ENCODE measurements around the gene EVX2. TPM values are rescaled to one million over a fixed set of nuclear protein-coding genes. Genes with fewer than 3 reads are reported as not detected.

The EVX2 gene
- total and polyA plus RNA-seq, 9 of the 15 experiments (the other 6 are each of a cell fraction or from before 2014, with no cell fraction given), result not detected

DNA sequence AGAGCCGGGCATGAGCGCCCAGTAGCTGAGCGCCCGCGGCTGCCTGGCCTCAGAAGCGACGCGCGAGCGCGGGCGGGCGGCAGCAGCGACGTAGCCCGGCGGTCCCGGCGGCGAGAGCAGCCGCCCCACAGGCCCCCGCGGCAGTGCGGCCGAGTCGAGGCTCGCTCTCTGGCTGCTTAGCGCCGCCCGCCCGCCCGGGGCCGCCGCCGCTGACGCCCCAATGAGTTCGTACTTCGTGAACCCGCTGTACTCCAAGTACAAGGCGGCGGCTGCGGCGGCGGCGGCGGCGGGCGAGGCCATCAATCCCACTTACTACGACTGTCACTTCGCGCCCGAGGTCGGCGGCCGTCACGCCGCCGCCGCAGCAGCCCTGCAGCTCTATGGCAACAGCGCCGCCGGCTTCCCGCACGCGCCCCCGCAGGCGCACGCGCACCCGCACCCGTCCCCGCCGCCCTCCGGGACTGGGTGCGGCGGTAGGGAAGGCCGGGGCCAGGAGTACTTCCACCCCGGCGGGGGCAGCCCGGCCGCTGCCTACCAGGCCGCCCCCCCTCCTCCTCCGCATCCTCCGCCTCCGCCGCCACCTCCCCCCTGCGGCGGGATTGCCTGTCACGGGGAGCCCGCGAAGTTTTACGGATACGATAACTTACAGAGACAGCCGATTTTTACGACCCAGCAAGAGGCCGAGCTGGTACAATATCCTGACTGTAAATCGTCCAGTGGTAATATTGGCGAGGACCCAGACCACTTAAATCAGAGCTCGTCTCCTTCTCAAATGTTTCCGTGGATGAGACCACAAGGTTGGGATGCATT lies 46.6 kb upstream of the EVX2 start (continued):
- TF ChIP-seq, protein P1, sequence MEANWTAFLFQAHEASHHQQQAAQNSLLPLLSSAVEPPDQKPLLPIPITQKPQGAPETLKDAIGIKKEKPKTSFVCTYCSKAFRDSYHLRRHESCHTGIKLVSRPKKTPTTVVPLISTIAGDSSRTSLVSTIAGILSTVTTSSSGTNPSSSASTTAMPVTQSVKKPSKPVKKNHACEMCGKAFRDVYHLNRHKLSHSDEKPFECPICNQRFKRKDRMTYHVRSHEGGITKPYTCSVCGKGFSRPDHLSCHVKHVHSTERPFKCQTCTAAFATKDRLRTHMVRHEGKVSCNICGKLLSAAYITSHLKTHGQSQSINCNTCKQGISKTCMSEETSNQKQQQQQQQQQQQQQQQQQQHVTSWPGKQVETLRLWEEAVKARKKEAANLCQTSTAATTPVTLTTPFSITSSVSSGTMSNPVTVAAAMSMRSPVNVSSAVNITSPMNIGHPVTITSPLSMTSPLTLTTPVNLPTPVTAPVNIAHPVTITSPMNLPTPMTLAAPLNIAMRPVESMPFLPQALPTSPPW (CRISPR knock-in tag; IDR thresholded peaks at IDR 0.05), result peak; percentile 67
- TF ChIP-seq NRF1 (conservative IDR thresholded peaks at IDR 0.05 in 1 of 2, IDR thresholded peaks at IDR 0.05 in 1 of 2) (peak; percentile 86 to 87), ZNF699 (CRISPR knock-in tag; IDR thresholded peaks at IDR 0.05; ENCODE audit: insufficient replicate concordance) (no peak), ZNF12 (CRISPR knock-in tag; IDR thresholded peaks at IDR 0.05) (no peak), SRSF3 (IDR thresholded peaks at IDR 0.05; ENCODE audit: insufficient read depth, low read length) (no peak), HNRNPH1 (optimal IDR thresholded peaks at IDR 0.05; ENCODE audit: low read depth, low read length) (no peak), CXXC5 (CRISPR knock-in tag; IDR thresholded peaks at IDR 0.05) (peak; percentile 80), ESRRB (CRISPR knock-in tag; IDR thresholded peaks at IDR 0.05; ENCODE audit: borderline replicate concordance) (no peak), MEIS2 (IDR thresholded peaks at IDR 0.05; ENCODE audit: partially characterized antibody) (peak; percentile 60), MYNN (IDR thresholded peaks at IDR 0.05) (no peak), MYNN (CRISPR knock-in tag; IDR thresholded peaks at IDR 0.05) (no peak), HSF4 (CRISPR knock-in tag; IDR thresholded peaks at IDR 0.05; ENCODE audit: borderline replicate concordance) (no peak), MAZ (CRISPR knock-in tag; conservative IDR thresholded peaks at IDR 0.05 in 1 of 2, IDR thresholded peaks at IDR 0.05 in 1 of 2) (peak in 1 of 2 experiments; percentile 60; a peak in 2 of 4 replicates), PHF8 (IDR thresholded peaks at IDR 0.05; ENCODE audit: borderline replicate concordance, low read length) (peak; percentile 20; the same call in 1 of the 2 replicates), ATF7 (IDR thresholded peaks at IDR 0.05) (0 out of 2 replicates have a peak, but pooled peaks have one; percentile 14), BHLHE40 (IDR thresholded peaks at IDR 0.05; ENCODE audit: low read length) (0 out of 2 replicates have a peak, but pooled peaks have one; percentile 3), RNF2 (IDR thresholded peaks at IDR 0.05) (no peak; the same call in 1 of the 2 replicates), NFRKB (IDR thresholded peaks at IDR 0.05; ENCODE audit: low read depth) (no peak), SMARCA4 (IDR thresholded peaks at IDR 0.05) (no peak), BRCA1 (IDR thresholded peaks at IDR 0.05) (no peak), BRCA1 (CRISPR knock-in tag; IDR thresholded peaks at IDR 0.05) (no peak), EGR1 (conservative IDR thresholded peaks at IDR 0.05) (peak; percentile 75), CBX5 (IDR thresholded peaks at IDR 0.05; ENCODE audit: borderline replicate concordance, low read depth) (no peak), MTA3 (IDR thresholded peaks at IDR 0.05; ENCODE audit: borderline replicate concordance) (0 out of 2 replicates have a peak, but pooled peaks have one; percentile 26)
- TF ChIP-seq, protein P2, sequence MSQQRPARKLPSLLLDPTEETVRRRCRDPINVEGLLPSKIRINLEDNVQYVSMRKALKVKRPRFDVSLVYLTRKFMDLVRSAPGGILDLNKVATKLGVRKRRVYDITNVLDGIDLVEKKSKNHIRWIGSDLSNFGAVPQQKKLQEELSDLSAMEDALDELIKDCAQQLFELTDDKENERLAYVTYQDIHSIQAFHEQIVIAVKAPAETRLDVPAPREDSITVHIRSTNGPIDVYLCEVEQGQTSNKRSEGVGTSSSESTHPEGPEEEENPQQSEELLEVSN (IDR thresholded peaks at IDR 0.05; ENCODE audit: borderline replicate concordance in 1 of 2, extremely low read depth in 1 of 2, insufficient read depth in 1 of 2, insufficient read length in 1 of 2, low read depth in 1 of 2, low read length in 1 of 2, poor library complexity in 1 of 2, severe bottlenecking in 1 of 2), result peak in 1 of 2 experiments; percentile 80
- TF ChIP-seq, protein P3, sequence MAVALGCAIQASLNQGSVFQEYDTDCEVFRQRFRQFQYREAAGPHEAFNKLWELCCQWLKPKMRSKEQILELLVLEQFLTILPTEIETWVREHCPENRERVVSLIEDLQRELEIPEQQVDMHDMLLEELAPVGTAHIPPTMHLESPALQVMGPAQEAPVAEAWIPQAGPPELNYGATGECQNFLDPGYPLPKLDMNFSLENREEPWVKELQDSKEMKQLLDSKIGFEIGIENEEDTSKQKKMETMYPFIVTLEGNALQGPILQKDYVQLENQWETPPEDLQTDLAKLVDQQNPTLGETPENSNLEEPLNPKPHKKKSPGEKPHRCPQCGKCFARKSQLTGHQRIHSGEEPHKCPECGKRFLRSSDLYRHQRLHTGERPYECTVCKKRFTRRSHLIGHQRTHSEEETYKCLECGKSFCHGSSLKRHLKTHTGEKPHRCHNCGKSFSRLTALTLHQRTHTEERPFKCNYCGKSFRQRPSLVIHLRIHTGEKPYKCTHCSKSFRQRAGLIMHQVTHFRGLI (CRISPR knock-in tag; IDR thresholded peaks at IDR 0.05), result no peak
